HG03565 (cell line): ENCODE results near the gene ZNF365.

Experiments
- ATAC-seq: cut with Tn5 transposase; IDR thresholded peaks from one replicate; pipeline ENCODE4 v1.9.1; 2021; ENCODE audit warnings: mild to moderate bottlenecking, moderate library complexity; ENCODE audit not compliant: unreplicated experiment

ZNF365 gene

DNA sequence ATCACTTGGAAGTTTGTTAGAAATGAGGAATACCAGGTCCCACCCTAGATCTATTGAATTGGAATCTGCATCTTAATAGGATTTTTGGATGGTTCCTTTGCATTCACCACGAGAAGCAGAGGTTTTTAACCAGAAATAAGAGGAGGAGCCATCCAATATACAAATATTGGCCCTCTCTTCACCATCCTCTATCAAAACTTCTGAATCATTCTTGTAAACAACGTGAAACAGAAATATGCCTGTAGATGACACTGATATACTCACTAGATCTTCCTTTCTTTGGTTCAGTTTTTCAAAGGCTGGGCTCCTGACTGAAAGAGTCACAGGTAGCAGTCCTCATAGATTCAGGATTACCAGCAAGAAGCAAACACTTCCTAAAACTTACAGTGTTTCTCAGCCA lies 39.5 kb downstream of the ZNF365 start:
- no peak for ATAC-seq

DNA sequence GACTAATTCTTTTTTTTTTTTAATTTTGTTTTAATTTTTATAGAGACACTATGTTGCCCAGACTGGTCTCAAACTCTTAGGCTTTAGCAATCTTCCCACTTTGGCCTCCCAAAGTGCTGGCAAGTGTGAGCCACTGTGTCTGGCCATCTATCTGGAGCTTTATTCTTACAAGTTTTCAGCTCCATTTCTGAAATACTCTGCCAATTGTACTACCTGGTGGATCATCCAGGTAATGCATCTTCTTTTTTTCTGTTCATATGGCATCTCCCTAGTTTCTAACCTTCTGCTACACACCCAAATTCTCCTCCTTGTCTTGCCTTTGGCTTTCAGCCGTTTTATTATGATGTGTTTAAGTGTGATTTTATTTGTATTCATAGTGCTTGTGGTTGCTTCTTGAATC lies 40.2 kb downstream of the ZNF365 start:
- ATAC-seq = no peak

DNA sequence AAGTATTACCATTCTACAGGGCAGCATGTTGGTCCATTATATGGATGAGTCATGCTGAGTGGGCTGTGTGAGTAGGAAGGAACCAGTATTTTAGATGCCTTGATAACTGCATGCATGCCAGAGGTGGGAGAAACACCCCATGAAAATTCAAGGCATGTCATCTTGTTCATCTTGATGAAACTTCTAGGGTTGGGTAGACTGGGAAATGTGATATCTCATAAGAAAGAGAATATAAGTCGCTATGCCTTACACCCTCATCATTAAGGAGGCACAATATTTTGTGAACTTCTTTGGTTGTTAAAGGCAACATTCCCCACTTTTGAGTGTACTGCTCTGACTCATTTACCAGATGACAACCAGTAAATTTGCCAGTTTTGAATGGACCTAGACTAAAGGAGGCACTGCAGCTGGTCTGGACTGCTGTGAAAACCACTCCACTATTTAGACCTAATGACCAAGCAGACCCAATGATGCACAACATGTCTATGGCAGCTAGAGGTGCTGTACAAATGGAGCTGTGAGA lies 48.0 kb downstream of the ZNF365 start:
- ATAC-seq = no peak

DNA sequence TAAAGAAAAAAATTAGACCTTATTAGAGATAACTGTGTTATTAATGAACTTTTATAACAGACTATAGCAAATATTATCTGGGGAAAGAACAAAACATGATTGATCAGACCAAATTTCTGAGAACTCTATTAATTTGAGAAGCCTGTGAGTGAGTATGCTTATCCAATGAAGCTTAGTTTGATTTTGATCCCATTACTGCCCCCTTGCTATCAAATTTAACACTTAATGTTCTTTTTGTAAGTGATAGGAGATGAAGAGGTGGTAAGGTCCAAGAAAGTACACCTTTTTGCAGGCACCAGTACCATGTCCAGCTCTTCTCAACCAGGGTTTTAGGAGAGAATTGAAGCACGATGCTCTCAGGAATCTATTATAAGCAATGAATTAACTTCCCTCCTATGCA lies 49.9 kb downstream of the ZNF365 start:
- ATAC-seq = no peak

DNA sequence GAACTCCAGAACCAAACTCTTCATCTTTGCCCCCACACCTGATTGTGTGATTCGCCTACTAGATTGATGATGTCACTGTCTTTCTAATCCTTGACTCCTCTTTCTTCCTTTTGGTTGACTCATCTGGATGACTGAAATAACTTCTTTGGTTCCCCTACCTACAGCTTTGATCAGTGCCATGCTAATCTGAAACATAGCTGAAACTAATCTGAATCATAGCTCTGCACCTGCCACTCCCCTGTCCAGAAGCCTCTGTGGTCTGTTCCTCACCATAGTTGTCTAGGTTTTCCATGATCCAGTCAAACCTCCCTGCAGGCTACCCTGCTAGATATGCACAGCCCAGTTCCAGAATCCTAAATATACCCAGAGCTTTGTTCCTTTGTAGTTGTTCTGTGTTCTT lies 51.9 kb downstream of the ZNF365 start:
- ATAC-seq = no peak

DNA sequence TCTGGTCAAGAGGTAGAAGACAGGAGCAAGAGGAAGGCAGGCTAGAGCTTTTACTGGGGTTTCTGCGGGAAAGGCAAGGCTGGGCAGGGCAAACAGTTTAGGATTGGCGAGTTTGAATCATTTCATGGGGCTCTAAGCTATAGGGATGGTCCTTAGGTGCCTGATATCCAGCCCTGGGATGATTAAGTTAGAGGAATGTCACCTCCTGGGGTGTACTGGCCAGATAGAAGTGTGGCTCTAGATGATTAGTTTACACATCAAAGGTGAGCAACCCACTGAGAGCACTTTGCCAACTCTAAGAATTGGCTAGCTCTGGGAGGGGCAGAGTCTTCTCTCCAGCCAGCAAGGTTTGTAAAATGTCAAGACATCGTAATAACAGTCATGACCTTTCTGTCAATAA lies 52.4 kb downstream of the ZNF365 start:
- no peak for ATAC-seq

DNA sequence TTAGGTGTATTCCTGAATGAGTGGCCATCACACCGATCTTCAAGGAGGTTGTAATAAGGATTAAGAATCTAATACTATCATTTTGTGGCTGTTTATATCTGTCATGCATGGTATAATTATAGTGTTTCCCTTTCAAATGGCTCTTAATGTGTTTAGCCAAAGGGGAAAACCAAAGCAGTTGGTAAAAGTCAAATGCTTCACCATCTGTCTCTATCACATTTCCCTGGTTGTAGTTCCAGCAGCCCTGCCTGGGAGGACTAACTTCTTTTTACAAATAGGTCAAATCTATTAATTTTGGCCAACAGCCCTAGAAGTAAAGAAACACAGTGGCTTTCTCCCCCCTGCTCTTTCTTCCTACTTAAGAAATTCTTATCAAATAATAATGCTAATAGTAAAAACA lies 56.7 kb downstream of the ZNF365 start:
- ATAC-seq = no peak

DNA sequence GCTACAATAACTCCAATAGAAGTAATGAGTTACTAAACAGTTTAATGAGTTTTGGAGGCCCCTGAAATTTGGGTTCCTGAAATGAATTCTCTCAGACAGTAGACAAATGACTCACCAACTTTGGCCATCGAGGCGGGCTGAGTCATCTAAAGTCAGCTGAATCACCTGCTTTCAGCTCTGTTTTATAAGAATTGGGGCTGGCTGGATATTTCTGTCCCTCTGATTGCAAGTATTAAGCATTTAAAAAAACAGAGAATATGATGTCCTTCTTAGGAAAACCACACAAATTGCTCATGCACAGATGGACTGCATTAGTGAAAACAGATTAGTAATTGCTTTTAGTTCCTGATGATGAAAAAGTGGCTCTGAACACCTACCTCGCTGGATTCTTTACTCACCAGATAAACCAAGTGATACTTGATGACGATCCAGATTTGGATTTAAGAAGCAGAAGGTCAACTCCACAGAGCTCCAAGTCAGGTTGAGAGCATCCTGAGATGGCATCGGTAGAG lies 59.1 kb downstream of the ZNF365 start:
- peak; percentile 86 for ATAC-seq

DNA sequence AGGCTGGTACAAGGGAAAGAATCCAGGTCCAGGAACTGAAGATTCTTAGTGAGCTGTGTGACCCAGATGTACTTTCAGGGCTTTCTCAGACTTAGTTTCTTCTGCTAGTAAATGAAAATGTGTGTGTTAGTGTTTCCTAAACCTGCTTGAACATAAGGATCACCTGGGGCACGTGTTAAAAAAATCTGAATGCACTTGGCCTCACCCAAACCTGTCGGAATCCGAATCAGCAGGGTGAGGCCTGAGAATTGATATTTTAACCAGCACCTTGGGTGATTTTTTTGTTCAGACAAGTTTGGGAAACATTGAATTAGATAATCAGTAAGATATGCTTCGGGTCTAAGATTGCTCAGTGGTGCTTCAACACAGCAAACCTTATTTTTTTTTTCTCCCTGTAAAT lies 59.7 kb downstream of the ZNF365 start:
- no peak for ATAC-seq

DNA sequence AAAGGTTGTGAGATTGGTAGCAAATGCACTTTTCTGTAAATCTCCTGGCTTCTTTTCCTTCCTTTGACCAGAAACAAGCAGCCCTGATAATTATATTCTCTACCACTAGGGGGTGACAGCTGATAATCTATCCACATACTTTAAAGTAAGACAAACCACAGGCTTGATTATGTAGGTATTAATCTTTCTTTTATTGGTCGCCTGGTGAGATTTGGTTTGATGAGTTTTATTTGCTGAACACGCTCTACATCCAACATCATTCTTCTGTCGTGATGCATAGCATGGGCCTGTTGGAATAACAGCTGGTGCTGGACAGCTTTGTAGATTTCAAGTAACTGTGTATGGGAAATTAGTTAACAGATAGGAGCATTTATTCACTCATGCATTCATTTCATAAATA lies 63.5 kb downstream of the ZNF365 start:
- ATAC-seq = no peak

DNA sequence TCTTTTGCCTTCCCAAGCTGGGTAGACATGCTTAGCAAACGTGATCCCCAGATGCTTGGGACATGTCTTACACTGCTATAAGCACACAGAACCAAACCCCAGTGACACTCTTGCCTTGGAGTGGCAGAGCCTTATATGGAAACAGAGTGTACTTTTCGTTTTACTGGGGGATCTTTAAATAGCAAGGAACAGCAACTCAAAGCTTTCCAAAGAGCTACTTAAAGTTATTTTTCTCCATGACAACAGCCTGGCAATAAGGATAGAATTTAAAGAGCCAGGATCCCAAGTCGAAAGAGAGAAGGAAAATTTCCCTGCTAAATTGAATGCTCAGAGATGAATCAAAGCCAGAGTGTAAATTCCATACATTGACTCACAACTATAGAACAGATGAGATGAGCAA lies 67.8 kb downstream of the ZNF365 start:
- ATAC-seq = no peak

DNA sequence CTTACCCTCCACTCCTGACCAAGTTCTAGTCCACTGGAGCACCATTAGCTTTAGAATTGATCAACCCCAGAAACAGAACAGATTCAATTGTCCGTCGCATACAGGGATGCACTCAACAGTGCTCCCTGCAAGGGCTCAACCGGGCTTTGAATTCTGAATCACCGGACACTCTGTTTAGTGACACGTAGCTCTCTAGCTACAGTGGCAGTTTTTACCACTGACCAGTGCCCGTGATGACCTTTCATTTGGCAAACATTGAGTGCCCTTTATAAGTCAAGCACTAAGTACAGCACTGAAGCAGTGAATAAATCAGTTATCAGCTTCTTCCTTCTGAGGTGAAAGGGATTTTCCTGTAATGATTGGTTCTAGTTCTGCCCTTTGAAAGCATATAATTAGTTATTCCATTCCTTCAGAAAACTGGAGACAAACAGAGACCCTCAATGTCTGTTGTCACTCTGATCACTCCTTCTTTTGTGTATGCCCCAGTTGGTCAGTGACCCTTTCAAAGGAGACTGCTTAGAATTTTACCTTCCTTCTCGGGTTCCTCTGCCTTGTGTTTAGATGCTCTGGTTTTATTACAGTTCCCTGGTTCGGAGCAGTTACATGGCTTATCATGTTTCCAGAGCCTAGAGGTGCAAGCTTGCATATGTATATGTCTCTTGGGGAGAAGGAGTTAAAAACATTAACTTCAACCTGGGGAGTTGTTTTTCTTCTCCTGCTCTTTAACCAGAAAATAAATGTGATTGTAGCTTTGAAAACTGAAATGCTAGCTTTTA lies 68.9 kb downstream of the ZNF365 start:
- ATAC-seq = no peak

DNA sequence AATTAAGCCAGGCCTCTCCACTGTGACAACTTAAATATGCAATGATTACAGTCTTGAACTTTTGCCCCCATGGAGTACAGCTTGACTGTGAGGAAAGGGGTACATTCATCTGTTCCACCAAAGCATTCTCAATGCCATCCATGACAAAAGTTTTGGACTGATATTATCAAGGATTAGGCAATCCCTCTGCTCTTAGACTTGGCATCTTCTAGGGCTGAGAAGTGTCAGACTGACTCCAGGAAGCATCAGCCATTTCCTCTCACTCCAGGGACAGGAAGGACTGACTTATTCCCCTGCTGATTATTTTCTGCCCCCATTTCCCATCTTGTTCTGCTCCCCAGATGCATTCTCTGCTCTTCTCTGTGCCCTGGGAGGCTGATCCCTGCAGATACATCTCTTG lies 69.7 kb downstream of the ZNF365 start:
- no peak for ATAC-seq

DNA sequence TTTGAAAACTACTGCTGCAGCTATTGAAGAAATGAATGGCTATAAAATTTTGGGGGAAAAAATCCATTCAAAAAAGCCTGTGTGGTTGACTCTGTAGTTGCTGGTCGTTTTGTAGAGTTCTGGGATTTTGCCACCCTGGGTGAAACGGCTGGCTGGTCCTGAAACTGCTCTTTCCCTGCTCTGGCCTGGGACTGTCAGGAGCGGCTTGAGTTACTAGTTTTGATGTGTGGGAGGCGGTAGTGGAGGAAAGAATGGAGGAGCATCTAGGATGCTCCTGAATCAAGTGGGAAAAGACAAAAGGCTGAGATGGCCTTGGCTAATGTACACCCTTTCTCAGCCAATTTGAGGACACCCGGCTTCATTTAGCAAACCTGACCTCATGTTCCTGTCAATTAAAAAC lies 72.5 kb downstream of the ZNF365 start:
- ATAC-seq = no peak

DNA sequence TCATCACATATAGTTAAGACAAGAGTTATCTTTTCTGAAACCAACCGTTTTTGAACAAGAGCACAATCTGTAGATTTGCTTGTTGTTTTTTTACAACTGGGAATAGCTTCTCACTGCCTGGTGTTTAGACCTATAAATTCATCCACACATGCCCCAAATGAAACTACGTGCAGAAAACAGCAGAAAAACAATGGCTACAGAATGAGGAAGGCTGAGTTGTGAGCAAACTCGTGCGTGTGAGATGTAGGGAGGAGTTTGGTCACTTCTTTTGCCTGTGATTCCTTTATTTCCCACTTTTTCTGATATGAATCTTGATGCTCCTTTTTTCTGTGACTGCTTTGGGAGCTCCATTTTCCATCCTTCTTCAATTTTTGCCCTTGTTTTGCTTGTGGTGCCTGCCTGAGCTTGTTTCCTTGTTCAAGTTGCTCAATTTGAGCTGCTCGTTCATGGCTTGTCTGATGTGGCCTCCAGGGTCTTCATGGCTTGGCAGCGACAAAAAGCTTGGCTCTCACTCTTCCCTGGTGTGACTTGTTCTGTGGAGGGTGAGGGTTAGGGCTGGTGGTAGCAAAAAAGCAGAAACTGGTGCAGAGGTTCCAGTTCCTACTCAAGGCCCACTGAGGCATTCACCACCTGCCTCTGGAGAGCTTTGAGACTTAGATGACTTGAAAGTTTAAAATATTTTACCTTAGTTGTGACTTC lies 76.9 kb downstream of the ZNF365 start:
- no peak for ATAC-seq

DNA sequence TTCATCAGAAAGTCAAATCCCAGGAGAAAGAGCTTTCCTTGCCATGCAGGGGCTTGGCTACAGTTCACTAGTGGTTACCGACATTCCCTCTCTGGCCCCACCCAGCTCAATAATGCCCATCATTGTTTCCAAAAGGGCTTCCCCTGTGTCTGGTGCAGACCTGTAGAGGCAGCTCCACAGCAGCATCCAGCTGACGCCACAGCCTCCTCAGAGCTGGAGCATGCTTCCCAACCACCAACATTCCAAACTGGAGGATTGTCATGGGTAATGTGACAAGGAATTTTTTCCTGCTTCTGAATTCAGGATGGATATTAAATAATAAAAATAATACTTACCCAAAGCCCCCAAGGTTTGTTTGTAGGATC lies 77.4 kb downstream of the ZNF365 start:
- no peak for ATAC-seq
